GOT3 (cell line): ENCODE results near the gene ACAA2.
"Not testable (repeated sequence)": the region's sequence is repeated elsewhere in the genome, so short reads cannot be mapped to it uniquely, and the experiment has no call there.

ENCODE experiments used
- DNase-seq: peaks from one replicate; lab custom pipeline; 2025; ENCODE audit warnings: mixed read lengths; lab: John Stamatoyannopoulos, UW

The ACAA2 gene

DNA sequence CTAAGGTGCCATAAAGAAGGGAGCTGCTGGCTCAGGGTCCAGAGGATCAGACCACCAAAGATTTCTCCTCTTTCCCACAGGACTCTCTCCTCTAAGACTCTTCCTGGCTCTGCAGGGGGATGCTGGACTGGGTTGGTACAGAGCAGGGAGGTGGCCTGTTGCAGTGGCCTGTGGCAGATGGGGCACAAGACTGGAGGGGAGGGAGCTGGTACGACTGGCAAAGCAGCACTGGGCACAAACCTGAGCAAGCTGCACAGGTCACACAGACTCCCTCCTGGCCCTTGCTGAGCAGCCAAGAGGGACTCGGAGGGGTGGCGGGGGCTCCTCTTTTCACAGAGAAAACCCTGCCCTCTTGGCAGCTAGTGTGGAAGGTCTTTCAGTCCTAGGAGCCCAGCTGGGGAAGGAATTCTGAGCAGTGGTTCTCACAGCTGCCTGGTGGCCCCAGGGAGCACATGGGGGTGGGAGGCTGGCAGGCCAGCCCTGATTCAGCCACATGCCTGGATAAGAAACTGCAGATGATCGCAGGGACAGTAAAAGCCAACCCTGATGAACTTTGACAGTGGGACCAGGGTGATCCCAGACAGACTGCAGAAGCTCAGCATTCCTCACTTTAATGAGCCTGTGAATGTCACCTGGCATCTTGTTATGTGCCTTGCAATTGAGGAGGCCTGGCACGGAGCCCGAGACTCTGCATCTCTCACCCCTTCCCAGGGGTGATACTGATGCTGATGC is 32.5 kb upstream of the ACAA2 start:
- DNase-seq, result no peak

DNA sequence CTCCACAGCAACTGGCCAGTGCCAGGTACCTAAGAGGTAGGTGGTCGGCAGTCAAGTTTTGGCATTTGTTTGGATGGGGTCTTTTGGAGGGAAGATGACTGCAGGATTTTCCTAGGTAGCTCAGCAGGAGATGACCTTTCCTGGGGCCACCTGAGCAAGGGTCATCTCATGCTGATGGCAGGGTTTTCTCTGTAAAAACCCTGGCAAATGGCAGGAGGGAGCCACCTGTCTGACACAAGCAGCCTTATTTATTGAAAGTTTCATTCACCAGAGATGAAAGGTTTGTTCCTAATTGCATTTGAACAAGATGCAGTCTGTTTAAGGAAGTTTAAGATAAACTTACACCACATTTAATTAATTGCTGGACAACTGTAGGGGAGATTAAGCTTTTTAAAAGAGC is 31.6 kb upstream of the ACAA2 start:
- no peak for DNase-seq

DNA sequence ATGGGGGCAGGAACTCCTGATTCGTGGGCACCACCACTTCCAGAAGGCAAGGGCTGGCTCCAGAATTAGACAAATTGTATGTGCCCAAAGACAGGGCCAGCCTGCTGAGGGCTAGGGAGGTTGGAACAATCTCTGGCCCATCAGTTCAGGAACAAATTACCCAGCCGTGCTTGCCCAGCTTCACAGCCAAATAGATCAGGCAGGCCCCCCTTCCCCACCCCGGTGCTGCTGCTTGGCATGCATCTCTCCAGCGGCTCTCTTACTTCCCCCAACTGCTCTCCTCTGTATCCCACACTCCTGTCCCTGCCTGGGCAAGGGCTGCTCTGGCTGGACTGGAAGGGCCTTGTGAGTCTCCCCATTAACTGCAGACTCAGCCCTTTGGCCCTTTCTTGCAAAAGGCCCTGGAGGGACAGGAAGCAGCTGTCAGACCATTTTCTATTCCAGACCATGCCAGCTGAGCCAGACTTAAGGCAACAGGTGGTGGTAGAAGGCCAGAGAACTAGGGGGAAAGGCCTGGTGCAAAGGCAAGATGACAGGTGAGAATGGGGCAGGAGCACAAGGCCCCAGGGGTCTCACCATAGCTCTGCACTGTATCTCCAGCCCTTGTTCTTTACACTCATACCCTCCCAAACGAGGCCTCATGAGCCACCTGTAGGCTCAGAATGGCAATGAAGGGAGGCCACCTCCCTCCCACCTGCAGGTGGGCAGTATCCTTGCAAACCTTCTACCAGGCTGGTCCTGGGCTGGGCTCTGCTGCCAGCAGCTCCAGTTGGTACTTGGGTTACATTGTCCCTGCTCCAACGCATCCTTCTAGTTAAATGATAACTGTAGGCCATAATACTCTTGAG is 30.7 kb upstream of the ACAA2 start:
- DNase-seq, result no peak

DNA sequence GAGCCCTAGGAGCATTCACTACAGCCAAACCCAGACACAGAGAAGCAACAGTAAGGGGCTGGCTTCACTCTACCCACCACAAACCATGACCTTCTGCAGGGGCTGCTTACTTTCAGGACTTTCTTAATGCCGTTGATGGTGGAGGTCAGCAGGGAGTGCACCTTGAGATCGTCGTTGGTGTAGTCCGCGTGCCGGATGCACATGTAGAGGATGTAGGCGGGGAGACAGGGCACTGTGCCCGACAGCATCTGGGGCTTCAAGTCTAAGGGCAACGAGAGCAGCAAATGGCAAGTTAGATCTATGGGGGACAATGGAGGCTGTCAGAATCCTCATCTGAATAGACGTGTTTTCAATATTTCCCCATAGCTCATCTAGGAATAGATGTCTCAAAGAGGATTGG is 29.8 kb upstream of the ACAA2 start:
- no peak for DNase-seq

DNA sequence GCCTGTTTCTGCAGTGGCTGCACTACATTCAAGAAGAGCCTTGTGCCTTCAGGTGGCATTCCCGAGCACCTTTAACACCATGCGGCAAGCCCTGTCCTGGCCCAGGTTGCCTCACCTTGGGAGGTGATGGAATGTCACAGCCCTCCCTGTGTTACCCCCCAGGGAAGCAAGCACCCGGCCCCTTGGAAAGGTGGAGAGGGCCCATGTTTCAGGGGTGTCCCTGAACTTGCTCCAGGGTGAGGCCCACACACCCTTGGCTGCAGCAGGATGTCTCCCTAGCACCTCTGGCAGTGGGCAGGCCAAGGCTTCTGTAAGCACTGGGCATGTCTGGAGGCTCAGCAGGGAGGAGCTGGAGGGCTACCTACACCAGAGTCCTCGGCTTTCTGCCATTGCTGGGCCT is 29.3 kb upstream of the ACAA2 start:
- no peak for DNase-seq

DNA sequence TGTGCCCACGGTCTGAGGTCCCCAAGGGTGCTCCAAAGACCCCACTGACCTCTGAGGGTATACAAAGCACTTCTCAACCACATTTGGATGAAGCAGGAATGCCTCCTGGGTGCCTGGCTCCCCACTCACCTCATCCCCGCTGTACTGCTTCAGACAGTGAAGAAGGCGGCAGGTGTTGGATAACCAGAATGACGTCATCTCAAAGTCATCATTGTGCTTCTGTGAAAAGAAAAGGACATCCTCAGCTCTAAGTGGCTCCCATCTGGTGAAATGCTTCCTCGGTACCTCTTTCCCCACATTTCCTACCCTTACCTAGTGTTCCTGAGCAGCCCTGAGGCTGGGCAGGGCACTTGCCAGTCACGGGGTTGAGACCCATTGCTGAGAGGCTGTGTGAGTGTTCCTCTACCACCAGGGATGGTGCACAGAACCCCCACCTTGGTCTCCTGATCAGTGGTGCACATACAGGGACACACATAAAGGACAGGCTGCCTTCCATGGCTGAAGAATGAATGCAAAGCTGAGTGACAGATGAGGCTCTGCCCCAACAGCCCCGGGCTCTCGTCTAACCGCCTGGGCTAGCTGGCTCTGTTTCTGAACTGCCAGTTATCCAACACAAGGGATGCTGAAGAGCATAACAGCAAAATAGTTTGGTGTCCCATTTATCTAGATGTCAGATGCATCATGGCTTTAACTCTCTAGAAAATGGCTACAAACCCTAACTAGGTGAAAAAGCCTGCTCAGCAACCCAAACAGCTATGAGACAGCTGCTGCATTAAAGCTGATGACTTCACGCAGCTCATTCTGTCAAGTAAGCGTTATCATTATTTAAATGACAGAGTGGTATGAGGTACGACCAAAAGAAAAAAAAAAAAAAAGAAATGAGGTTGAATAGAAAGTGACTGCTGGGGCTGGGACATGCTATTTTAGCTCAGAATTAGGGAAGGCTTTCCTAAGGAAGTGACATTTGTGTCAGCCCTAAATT is 28.2 kb upstream of the ACAA2 start:
- no peak for DNase-seq

DNA sequence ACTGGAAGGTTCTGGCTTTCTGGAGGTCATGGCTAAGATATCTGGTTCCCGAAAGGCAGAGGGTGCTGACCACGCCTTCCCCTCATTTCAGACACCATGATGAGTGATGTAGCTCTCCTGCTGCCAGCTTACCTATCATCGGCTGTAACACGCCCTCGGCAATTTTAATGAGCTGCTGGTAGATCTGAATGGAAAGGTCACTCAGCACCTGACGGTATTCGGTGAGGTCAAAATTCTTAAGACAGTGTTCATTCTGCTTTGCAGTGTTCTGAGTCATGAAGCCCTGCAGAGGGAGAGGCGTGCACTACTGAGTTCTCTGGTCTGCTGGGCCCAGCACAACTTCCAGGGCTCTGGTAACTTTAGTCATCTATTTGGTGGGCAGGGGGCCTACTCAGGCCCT is 25.7 kb upstream of the ACAA2 start:
- DNase-seq, result no peak

DNA sequence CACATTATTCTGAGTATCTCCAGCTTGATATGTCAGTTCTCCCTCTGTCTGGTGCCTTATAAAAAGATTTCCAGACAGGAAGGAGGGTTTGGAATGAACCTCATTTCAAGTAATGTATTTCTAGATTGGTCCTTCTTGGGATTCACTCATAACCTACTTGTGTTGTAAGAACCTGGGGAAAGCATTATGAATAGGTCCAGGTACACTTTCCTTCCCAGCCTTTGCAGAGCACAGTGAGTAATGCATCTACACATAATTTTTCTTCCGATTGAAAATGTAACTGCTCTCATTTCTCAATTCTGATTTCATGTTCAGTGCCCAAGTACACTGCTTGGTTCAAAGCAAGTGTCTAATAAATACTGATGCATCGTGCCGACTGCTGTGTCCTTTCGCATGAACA is 25.0 kb upstream of the ACAA2 start:
- no peak for DNase-seq

DNA sequence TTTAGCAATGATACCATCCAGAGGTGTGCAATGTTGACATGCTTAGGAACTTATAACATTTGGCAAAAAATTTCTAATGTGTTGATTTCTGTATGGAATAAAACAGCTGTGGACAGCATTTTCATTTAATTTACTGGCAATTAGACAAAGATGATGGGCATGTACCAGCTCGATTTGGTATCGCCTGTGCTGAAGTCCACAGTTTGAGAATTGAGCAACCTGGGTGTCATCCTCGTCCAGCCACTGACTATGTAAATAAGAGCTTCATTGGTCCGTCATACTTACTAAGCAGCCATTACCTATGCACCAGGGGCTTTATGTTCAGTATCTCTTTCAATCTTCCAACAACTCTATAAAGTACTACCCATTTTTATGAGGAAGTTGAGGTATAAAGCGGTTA is 24.6 kb upstream of the ACAA2 start:
- DNase-seq, result no peak

DNA sequence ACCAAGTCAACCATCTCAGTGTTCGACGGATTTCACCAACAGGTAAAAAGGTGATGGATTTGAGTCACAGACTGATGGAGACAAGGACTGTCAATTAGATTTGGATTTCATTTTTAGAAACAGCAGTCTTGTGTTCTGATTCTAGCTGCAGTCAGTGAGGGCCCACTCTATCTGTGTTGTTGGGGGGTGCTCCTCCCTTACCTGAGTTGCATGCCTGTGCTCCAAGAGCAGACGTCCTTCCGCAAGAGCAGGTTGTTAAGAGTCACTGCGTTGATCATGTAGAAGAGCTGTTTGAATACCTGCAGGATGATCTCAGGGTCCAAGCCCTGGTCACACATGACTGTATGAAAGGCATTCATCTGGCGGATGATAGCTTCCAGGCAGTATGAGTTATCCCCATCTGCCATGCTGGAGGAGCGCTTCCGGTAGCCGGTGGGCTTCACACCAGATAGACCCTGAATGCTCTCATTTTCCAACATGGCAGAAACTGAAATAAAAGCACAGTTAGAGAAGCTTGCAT is 24.0 kb upstream of the ACAA2 start:
- DNase-seq, result not testable (repeated sequence)

DNA sequence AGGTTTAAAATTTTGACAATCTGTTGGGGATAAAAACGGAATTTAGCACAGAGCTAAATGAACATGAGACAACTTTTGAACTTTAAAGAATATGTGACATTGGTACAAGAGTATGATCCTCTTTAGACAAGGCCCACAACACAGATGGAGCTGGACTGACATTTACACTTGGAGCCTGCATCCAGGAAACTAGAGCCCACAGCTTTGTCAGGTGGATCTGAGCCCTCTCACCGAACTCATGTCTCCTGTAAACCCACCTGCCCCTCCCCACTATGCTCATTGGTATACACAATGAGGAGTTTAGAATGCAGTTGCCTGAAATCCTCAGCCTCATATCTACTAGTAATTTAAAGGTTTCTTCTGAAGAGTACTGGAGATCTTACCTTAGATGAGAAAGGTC is 22.1 kb upstream of the ACAA2 start:
- no peak for DNase-seq

DNA sequence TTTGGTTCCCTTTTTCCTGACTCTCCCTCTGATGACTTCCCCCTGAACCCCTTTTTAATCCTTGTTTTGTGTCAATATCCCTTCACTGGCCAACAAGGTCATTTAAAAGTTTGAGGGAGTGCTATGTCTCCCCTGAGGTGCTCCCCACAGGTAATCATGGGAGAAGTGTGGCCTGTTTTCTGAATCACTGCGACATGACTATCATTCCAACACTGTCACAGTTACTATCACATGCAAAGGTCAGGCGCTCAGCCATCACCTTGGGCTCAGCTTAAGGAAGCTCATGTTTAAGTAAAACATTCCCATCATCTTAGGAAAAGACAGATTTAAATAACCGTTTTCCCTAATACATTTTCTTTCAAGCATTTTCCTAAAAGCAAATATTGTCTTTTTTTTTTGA is 20.9 kb upstream of the ACAA2 start:
- no peak for DNase-seq

DNA sequence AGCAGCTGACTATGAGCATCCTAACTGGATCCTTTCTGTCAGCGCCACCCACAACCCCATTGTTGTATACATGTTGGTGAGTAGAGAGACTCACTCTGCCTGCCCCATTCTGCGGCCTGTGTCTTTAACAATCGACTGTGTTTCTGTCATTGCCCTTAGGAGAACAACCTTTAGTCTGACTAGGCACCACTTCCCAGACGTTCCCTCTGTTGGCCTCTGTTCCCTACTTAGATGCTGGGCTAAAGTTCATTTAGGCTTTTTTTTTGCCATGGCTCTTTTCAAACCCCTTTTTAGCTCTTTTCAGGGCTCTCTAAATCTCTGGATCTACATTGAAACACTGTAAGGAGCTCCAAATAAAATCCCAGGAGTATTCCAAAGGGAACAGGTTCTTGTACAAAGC is 20.5 kb upstream of the ACAA2 start:
- DNase-seq, result no peak

DNA sequence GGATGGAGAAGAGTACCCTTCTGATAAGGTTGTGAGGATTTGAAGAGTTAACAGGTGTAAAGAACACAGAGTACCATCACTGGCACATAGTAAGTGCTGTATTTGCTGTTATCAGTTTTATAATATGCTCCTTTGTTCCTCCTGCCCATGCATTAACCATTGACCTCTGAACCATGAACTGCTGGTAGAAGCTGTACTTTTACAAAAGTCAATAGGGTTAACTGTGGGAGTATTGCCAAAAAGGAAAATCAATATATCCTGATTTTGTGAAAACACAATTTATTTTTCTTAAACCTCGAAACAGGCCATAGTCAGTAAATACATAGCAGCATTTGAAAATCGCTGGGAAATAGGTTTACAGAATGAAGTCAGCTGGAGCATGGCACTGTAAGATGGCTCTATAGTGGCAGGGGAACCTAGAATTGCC is 18.9 kb upstream of the ACAA2 start:
- DNase-seq, result no peak

DNA sequence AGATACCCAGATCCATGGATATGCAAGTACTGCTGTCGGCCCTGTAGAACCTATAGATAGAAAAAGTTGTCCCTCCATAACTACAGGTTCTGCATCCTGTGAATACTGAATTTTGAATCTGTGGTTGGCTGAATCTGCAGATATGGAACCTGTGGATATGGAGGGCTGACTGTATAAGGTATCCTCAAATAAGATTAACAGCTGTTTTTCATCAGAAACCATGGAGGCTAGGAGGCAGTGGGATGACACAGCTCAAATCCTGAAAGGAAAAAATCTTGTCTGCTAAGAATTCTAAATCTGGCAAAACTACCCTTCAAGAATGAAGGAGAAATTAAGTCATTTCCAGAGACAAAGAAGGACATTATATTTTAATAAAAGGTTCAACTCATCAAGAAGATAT is 14.7 kb upstream of the ACAA2 start:
- DNase-seq, result no peak

DNA sequence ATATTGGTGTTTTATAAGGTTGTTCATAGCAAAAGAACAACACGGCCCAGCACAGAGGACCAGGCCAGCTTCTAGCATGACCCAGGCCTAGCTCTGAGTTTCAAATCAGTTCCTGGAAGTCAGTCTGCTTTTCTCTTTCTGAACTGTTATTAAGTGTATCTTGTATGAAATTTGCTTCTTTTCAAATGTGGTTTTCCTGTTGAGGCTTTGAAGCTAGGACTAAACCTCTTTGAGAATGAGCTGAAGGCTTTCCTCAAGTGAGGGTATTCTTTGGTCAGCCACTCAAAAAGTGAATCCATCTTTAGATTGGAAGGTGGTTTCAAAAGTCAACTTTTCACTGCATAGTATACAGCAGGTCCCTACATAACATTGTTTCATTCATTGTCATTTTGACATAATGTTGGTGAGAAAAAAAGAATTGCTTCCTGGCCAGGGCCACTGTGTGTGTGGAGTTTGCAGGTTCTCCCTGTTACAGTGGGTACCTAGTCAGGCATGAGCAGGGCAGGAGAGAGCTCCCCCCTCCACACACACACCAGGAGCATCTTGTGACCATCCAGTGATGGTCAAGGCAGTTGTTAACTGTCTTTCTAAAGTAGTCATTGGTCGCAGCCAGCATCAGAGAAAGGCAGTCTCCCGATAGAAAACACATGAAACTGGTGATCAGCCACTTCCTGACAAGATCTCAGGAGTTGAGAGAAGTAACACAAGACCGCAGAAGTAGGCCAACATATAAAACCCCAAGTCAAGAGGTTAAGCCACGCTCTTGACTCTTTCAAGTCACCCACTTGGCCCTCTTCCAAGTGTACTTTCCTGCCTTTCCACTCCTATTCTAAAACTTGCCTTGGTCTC is 6.7 kb upstream of the ACAA2 start:
- no peak for DNase-seq

DNA sequence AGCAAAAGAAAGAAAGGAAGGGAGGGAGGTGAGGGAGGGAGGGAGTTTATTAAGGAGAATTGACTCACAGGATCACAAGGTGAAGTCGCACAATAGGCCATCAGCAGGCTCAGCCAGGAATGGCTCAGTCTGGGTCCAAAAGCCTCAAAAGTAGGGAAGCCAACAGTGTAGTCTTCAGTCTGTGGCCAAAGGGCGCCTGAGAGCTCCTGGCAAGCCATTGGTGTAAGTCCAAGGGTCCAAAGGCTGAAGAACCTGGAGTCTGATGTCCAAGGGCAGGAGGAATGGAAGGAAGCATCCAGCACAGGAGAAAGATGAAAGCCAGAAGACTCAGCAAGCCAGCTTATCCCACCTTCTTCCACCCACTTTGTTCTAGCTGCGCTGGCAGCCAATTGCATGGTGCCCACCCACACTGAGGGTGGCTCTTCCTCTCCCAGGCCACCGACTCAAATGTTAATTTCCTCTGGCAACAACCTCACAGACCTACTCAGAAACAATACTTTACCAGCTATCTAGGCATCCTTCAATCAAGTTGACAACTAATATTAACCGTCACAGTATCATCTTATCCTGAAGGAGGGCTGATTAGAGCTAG is 5.8 kb upstream of the ACAA2 start:
- no peak for DNase-seq

DNA sequence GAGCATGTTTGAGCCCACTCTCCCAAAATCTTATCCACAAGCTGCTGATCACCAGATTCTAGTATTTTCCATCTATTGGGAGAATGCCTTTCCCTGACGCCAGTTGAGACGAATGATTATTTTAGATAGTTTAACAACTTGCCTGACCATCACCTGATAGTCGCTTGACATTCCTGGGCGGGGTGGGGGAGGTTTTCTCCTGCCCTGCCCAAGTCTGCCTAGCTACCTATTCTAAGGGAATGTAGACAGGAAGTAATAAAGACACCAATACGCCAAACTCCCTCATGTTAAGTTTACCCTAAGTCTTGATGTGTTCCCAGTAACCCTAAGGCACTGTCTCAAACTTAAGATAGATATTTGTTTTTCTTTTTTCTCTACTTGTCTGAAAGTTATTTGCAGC is 4.6 kb upstream of the ACAA2 start:
- no peak for DNase-seq

DNA sequence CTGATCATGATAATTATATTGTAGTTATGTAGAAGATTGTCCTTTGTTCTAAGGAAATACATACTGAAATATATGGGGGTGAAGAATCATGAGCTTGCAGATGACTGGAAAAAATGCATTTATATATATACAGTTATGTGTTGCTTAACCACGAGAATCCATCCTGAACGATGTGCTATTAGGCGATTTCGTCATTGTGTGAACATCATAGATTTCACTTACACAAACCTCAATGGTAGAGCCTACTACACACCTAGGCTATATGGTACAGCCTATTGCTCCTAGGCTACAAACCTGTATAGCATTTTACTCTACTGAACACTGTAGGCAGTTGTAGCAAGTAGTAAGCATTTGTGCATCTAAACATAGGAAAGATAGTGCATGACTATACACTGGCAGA is 2.6 kb upstream of the ACAA2 start:
- DNase-seq, result no peak

DNA sequence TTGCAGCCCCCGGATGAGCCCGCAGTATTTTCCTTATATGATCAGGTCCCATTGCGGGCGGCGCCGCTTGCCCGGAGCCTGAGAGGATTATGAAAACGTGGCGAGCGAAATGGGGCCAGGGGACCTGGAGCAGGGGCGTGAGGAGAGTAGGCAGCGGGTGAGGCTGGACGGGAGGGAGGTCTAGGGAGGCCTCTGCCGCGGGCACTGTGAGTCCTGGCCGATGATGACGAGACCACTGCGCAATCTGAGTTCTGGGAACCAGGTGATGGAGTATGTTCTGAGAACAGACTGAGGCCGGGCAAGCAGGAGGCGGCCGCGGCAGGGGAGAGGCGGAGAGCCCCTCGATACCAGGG is 790 bp upstream of the ACAA2 start:
- DNase-seq, result no peak

DNA sequence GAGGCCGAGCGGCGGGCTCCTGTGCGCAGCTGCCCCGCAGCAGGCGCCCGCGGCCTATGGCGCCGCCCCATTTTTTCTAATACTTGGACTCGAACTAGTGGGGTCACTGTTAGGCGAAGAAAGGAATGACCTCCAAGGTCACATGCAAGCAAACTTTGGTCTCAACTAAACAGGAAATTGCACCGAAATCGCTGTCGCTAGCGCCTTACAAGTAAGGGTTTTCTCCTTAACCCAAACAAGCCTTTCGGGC is 339 bp downstream of the ACAA2 start:
- no peak for DNase-seq
